ENCODE data around the gene GPR162. TPM values are rescaled to one million over a fixed set of nuclear protein-coding genes. Genes with fewer than 3 reads are reported as not detected.
A peak's percentile ranks its signal among the peaks of the same experiment; 100 is the strongest.

GPR162 gene
- total RNA-seq, 2 donors from 2014 or later: 0.63 TPM; not detected in 1

GRCh38 chr12:6795088-6795487 is 26.5 kb upstream of the GPR162 start:
- H3K4me1 Mint-ChIP-seq: peaks cover 62% of the 10 kb centered on the region
- ATAC-seq (no peak), DNase-seq (no peak)
- peaks cover 18% of the 10 kb centered on the region for H3K36me3 Mint-ChIP-seq (ENCODE audit: low read depth)
- peak overlapping the region; percentile 83 for H3K27ac Mint-ChIP-seq
- no peaks in the 10 kb centered on the region for H3K9me3 ChIP-seq (ENCODE audit: control insufficient read depth, low read length, poor library complexity, severe bottlenecking)
- H3K27me3 Mint-ChIP-seq: no peaks in the 10 kb centered on the region
- H3K4me3 Mint-ChIP-seq: peak overlapping the region; percentile 43

- Mint-ChIP-seq H3K4me3 (peak overlapping the region; percentile 57), H3K36me3 (ENCODE audit: low read depth) (peaks cover 18% of the 10 kb centered on the region), H3K27me3 (no peaks in the 10 kb centered on the region)
Observed at GRCh38 chr12:6796576-6796975, 25.0 kb upstream of the GPR162 start.

GRCh38 chr12:6799147-6799546 is 22.5 kb upstream of the GPR162 start:
- no peak for DNase-seq
- Mint-ChIP-seq H3K27me3 (no peaks in the 10 kb centered on the region), H3K27ac (peak overlapping the region; percentile 88), H3K4me1 (peaks cover 40% of the 10 kb centered on the region), H3K36me3 (ENCODE audit: low read depth) (peaks cover 13% of the 10 kb centered on the region), H3K4me3 (no peak overlapping the region)
- H3K9me3 ChIP-seq (ENCODE audit: control insufficient read depth, low read length, poor library complexity, severe bottlenecking): no peaks in the 10 kb centered on the region
- ATAC-seq: no peak

More at GRCh38 chr12:6796576-6796975, 25.0 kb upstream of the GPR162 start:
- H3K4me1 Mint-ChIP-seq: peaks cover 59% of the 10 kb centered on the region
- ATAC-seq: no peak
- DNase-seq: no peak
- peak overlapping the region; percentile 83 for H3K27ac Mint-ChIP-seq
- H3K9me3 ChIP-seq (ENCODE audit: control insufficient read depth, low read length, poor library complexity, severe bottlenecking): no peaks in the 10 kb centered on the region

- ATAC-seq: no peak
- no peaks in the 10 kb centered on the region for H3K27me3 Mint-ChIP-seq
- no peak overlapping the region for H3K27ac Mint-ChIP-seq
- H3K9me3 ChIP-seq (ENCODE audit: control insufficient read depth, low read length, poor library complexity, severe bottlenecking): no peaks in the 10 kb centered on the region
- H3K36me3 Mint-ChIP-seq (ENCODE audit: low read depth): peaks cover 8% of the 10 kb centered on the region
- no peak for DNase-seq
- no peak overlapping the region for H3K4me3 Mint-ChIP-seq
- peaks cover 19% of the 10 kb centered on the region for H3K4me1 Mint-ChIP-seq
Observed at GRCh38 chr12:6807170-6807569, 14.5 kb upstream of the GPR162 start.

GRCh38 chr12:6809056-6809455 is 12.6 kb upstream of the GPR162 start:
- Mint-ChIP-seq H3K4me1 (peaks cover 18% of the 10 kb centered on the region), H3K4me3 (no peak overlapping the region), H3K27me3 (no peaks in the 10 kb centered on the region), H3K36me3 (ENCODE audit: low read depth) (peaks cover 11% of the 10 kb centered on the region), H3K27ac (peak overlapping the region; percentile 93)
- no peaks in the 10 kb centered on the region for H3K9me3 ChIP-seq (ENCODE audit: control insufficient read depth, low read length, poor library complexity, severe bottlenecking)
- ATAC-seq: no peak
- no peak for DNase-seq

GRCh38 chr12:6810758-6811157 is 10.9 kb upstream of the GPR162 start:
- Mint-ChIP-seq H3K4me3 (no peak overlapping the region), H3K36me3 (ENCODE audit: low read depth) (peaks cover 7% of the 10 kb centered on the region), H3K27ac (peak overlapping the region; percentile 93), H3K4me1 (peaks cover 16% of the 10 kb centered on the region), H3K27me3 (no peaks in the 10 kb centered on the region)
- no peak for DNase-seq
- no peaks in the 10 kb centered on the region for H3K9me3 ChIP-seq (ENCODE audit: control insufficient read depth, low read length, poor library complexity, severe bottlenecking)
- no peak for ATAC-seq

GRCh38 chr12:6813363-6813762 is 8.3 kb upstream of the GPR162 start:
- H3K36me3 Mint-ChIP-seq (ENCODE audit: low read depth): peaks cover 13% of the 10 kb centered on the region
- DNase-seq (no peak), ATAC-seq (no peak)
- H3K4me1 Mint-ChIP-seq: peaks cover 19% of the 10 kb centered on the region
- H3K27ac Mint-ChIP-seq: no peak overlapping the region
- no peaks in the 10 kb centered on the region for H3K9me3 ChIP-seq (ENCODE audit: control insufficient read depth, low read length, poor library complexity, severe bottlenecking)
- H3K4me3 Mint-ChIP-seq: no peak overlapping the region
- no peaks in the 10 kb centered on the region for H3K27me3 Mint-ChIP-seq

GRCh38 chr12:6816598-6816997 is 5.0 kb upstream of the GPR162 start:
- DNase-seq (no peak), ATAC-seq (no peak)
- H3K27ac Mint-ChIP-seq: no peak overlapping the region
- no peaks in the 10 kb centered on the region for H3K27me3 Mint-ChIP-seq
- H3K4me3 Mint-ChIP-seq: no peak overlapping the region
- peaks cover 18% of the 10 kb centered on the region for H3K4me1 Mint-ChIP-seq
- no peaks in the 10 kb centered on the region for H3K9me3 ChIP-seq (ENCODE audit: control insufficient read depth, low read length, poor library complexity, severe bottlenecking)
- H3K36me3 Mint-ChIP-seq (ENCODE audit: low read depth): peaks cover 14% of the 10 kb centered on the region

GRCh38 chr12:6817098-6817497 is 4.5 kb upstream of the GPR162 start:
- H3K27me3 Mint-ChIP-seq: no peaks in the 10 kb centered on the region
- H3K27ac Mint-ChIP-seq: peak overlapping the region; percentile 16
- DNase-seq: no peak
- H3K36me3 Mint-ChIP-seq (ENCODE audit: low read depth): peaks cover 14% of the 10 kb centered on the region
- H3K4me1 Mint-ChIP-seq: peaks cover 21% of the 10 kb centered on the region
- no peak overlapping the region for H3K4me3 Mint-ChIP-seq
- ATAC-seq: no peak
- H3K9me3 ChIP-seq (ENCODE audit: control insufficient read depth, low read length, poor library complexity, severe bottlenecking): no peaks in the 10 kb centered on the region

GRCh38 chr12:6817662-6818157 is 3.9 kb upstream of the GPR162 start:
- peaks cover 14% of the 10 kb centered on the region for H3K36me3 Mint-ChIP-seq (ENCODE audit: low read depth)

GRCh38 chr12:6818222-6818621 is 3.4 kb upstream of the GPR162 start:
- Mint-ChIP-seq H3K36me3 (ENCODE audit: low read depth) (peaks cover 14% of the 10 kb centered on the region), H3K4me3 (no peak overlapping the region), H3K4me1 (peaks cover 21% of the 10 kb centered on the region), H3K27ac (peak overlapping the region; percentile 16), H3K27me3 (no peaks in the 10 kb centered on the region)
- ATAC-seq (no peak), DNase-seq (no peak)
- no peaks in the 10 kb centered on the region for H3K9me3 ChIP-seq (ENCODE audit: control insufficient read depth, low read length, poor library complexity, severe bottlenecking)

More at GRCh38 chr12:6817662-6818157, 3.9 kb upstream of the GPR162 start:
- Mint-ChIP-seq H3K27ac (peak overlapping the region; percentile 16), H3K27me3 (no peaks in the 10 kb centered on the region), H3K4me1 (peaks cover 21% of the 10 kb centered on the region), H3K4me3 (peak overlapping the region; percentile 8)
- DNase-seq: no peak
- H3K9me3 ChIP-seq (ENCODE audit: control insufficient read depth, low read length, poor library complexity, severe bottlenecking): no peaks in the 10 kb centered on the region
- ATAC-seq: no peak

GRCh38 chr12:6818645-6819044 is 3.0 kb upstream of the GPR162 start:
- peaks cover 14% of the 10 kb centered on the region for H3K36me3 Mint-ChIP-seq (ENCODE audit: low read depth)
- H3K27ac Mint-ChIP-seq: no peak overlapping the region
- no peak for ATAC-seq
- peak overlapping the region; percentile 9 for H3K4me3 Mint-ChIP-seq
- no peaks in the 10 kb centered on the region for H3K9me3 ChIP-seq (ENCODE audit: control insufficient read depth, low read length, poor library complexity, severe bottlenecking)
- H3K4me1 Mint-ChIP-seq: peaks cover 21% of the 10 kb centered on the region
- H3K27me3 Mint-ChIP-seq: no peaks in the 10 kb centered on the region
- no peak for DNase-seq

- Mint-ChIP-seq H3K27me3 (no peaks in the 10 kb centered on the region), H3K36me3 (ENCODE audit: low read depth) (peaks cover 10% of the 10 kb centered on the region), H3K27ac (no peak overlapping the region), H3K4me1 (peaks cover 20% of the 10 kb centered on the region), H3K4me3 (peak overlapping the region; percentile 9)
- DNase-seq: no peak
- no peaks in the 10 kb centered on the region for H3K9me3 ChIP-seq (ENCODE audit: control insufficient read depth, low read length, poor library complexity, severe bottlenecking)
- ATAC-seq: no peak
Observed at GRCh38 chr12:6819106-6820030, 2.3 kb upstream of the GPR162 start.
